Smooth muscle cell of the umbilical artery (primary cell): ENCODE measurements around the gene PRAMEF27. TPM values are rescaled to one million over a fixed set of nuclear protein-coding genes. Genes with fewer than 3 reads are reported as not detected.

Source experiments
- total RNA-seq: library from RNA; depleted of rRNA; stranded (reverse); fragments of >200 nt; gene quantifications from 2 replicates; pipeline ENCODE4 v1.2.3, GENCODE V29; 2014

PRAMEF27 gene
- not detected in 2 replicates for total RNA-seq

DNA sequence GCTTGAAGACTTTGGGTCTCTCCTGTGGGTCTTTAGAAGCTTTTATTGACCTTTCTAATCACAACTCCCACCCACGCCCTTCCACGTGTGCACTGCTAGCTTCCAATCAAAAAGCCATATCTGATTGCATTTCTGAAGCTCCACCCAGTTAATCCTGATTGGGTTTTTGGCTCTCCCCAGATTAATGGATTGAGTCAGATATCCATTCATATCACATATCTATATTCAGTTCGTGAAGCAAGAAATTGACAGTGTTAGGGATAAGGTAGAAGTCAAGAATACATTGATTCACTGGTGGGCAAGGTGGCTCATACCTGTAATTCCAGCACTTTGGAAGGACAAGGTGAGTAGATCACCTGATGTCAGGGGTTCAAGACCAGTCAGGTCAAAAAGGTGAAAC lies at the start of gene PRAMEF27:
Gene PRAMEF27, minus strand, starts transcription at position 101 of the 400 bp plus-strand sequence. CDS start 2,916 bp downstream, outside the sequence.

GRCh38 chr1:13070474-13070873 lies 14.1 kb upstream of the PRAMEF27 start, which contains the start of gene PRAMEF25:
TSS of gene PRAMEF25 (plus strand) at chr1:13070774. CDS start at chr1:13073694, 2,920 bp downstream.

Other genes starting within 250 kb of the PRAMEF27 start
- not detected in 2 replicates for gene PRAMEF11, start 225.2 kb downstream of the PRAMEF27 start, total RNA-seq
- gene HNRNPCL1, start 207.9 kb downstream of the PRAMEF27 start, total RNA-seq, result not detected in 2 replicates
- gene PRAMEF2, start 199.5 kb downstream of the PRAMEF27 start, total RNA-seq, result not detected in 2 replicates
- not detected in 2 replicates for gene PRAMEF4, start 170.4 kb downstream of the PRAMEF27 start, total RNA-seq
- gene PRAMEF10, start 158.3 kb downstream of the PRAMEF27 start, total RNA-seq, result not detected in 2 replicates
- gene PRAMEF7, start 140.0 kb downstream of the PRAMEF27 start, total RNA-seq, result not detected in 2 replicates
- gene PRAMEF6, start 109.0 kb downstream of the PRAMEF27 start, total RNA-seq, result not detected in 2 replicates
- gene HNRNPCL3, start 4.2 kb upstream of the PRAMEF27 start, total RNA-seq, result not detected in 2 replicates
- not detected in 2 replicates for gene PRAMEF25, start 14.2 kb upstream of the PRAMEF27 start, total RNA-seq
- gene HNRNPCL2, start 60.3 kb upstream of the PRAMEF27 start, total RNA-seq, result not detected in 2 replicates
- gene PRAMEF26, start 99.4 kb upstream of the PRAMEF27 start, total RNA-seq, result not detected in 2 replicates
- not detected in 2 replicates for gene HNRNPCL4, start 109.1 kb upstream of the PRAMEF27 start, total RNA-seq
- gene PRAMEF9, start 115.3 kb upstream of the PRAMEF27 start, total RNA-seq, result not detected in 2 replicates
- gene PRAMEF13, start 144.8 kb upstream of the PRAMEF27 start, total RNA-seq, result not detected in 2 replicates
- gene PRAMEF18, start 169.6 kb upstream of the PRAMEF27 start, total RNA-seq, result not detected in 2 replicates
- gene PRAMEF5, start 197.6 kb upstream of the PRAMEF27 start, total RNA-seq, result not detected in 2 replicates
- gene PRAMEF8, start 228.6 kb upstream of the PRAMEF27 start, total RNA-seq, result not detected in 2 replicates
- not detected in 2 replicates for gene PRAMEF33, start 247.0 kb upstream of the PRAMEF27 start, total RNA-seq